PC-3 (cell line): ENCODE data around the gene INF2. TPM values are rescaled to one million over a fixed set of nuclear protein-coding genes. Genes with fewer than 3 reads are reported as not detected.

Experiments
- ATAC-seq: fragments of 200-7000 bp; cut with Tn5 transposase; 2 replicates; pipeline ENCODE4 v1.9.1; 2020; ENCODE audit warnings: mild to moderate bottlenecking, moderate library complexity
- BruUV-seq: library from RNA; stranded (reverse); fragments of 400-500 nt; replicated peaks from 2 replicates; lab custom pipeline; 2021; lab: Mats Ljungman, UMichigan
- CTCF ChIA-PET: fragments of 300-600 bp; sonication (Branson Sonifier 250); formaldehyde crosslinking; loops from one replicate; lab custom pipeline; 2022; ENCODE audit warnings: antibody characterized with exemption; lab: Charles Lee
- POLR2A ChIA-PET: fragments of 300-600 bp; sonication (Branson Sonifier 250); formaldehyde crosslinking; loops from one replicate; lab custom pipeline; 2022; ENCODE audit warnings: antibody characterized with exemption; ENCODE audit not compliant: unreplicated experiment; lab: Charles Lee
- DNase-seq: peaks from one replicate; pipeline ENCODE4 v3.0.0-alpha.2; 2015
- H2AFZ ChIP-seq: fragments of 300-600 bp; sonication (generic); 2 replicates; pipeline ENCODE4 v1.6.0; 2016; ENCODE audit warnings: antibody characterized with exemption, low read length
- H3F3A ChIP-seq: fragments of 300-600 bp; sonication (generic); one replicate; pipeline ENCODE4 v1.6.0; 2017; ENCODE audit warnings: antibody characterized with exemption, low read length, control low read depth, mild to moderate bottlenecking; ENCODE audit not compliant: unreplicated experiment
- H3K27ac ChIP-seq: fragments of 300-600 bp; sonication (generic); 2 replicates; pipeline ENCODE4 v1.5.1; 2016; ENCODE audit warnings: mild to moderate bottlenecking, low read length
- H3K27me3 ChIP-seq: fragments of 300-600 bp; sonication (generic); 2 replicates; pipeline ENCODE4 v1.6.1; 2016; ENCODE audit warnings: low read length, mixed read lengths
- H3K36me3 ChIP-seq: fragments of 300-600 bp; sonication (generic); 2 replicates; pipeline ENCODE4 v1.6.1; 2016; ENCODE audit warnings: low read depth, mixed run types, low read length, mixed read lengths
- H3K4me1 ChIP-seq: fragments of 300-600 bp; sonication (generic); 2 replicates; pipeline ENCODE4 v1.5.1; 2016; ENCODE audit warnings: low read length; ENCODE audit not compliant: insufficient read depth
- H3K4me2 ChIP-seq: fragments of 300-600 bp; sonication (generic); 2 replicates; pipeline ENCODE4 v1.6.0; 2016; ENCODE audit warnings: low read length
- H3K4me3 ChIP-seq: fragments of 300-600 bp; sonication (generic); 2 replicates; pipeline ENCODE4 v1.5.1; 2016; ENCODE audit warnings: mild to moderate bottlenecking, low read length, mixed read lengths
- H3K79me2 ChIP-seq: fragments of 300-600 bp; sonication (generic); 2 replicates; pipeline ENCODE4 v1.6.1; 2017; ENCODE audit warnings: low read length, mixed read lengths
- H3K9ac ChIP-seq: fragments of 300-600 bp; sonication (generic); 2 replicates; pipeline ENCODE4 v1.6.0; 2016; ENCODE audit warnings: mild to moderate bottlenecking, low read length
- H3K9me2 ChIP-seq: fragments of 300-600 bp; sonication (generic); replicated peaks from 2 replicates; pipeline ENCODE4 v1.6.1; 2016; ENCODE audit warnings: mixed run types, low read length, mixed read lengths
- H3K9me3 ChIP-seq: fragments of 300-600 bp; sonication (generic); 2 replicates; pipeline ENCODE4 v1.6.1; 2016; ENCODE audit warnings: low read length, mixed read lengths
- H4K20me1 ChIP-seq: fragments of 300-600 bp; sonication (generic); 2 replicates; pipeline ENCODE4 v1.6.1; 2016; ENCODE audit warnings: low read length, mixed read lengths
- EZH2 ChIP-seq: fragments of 300-600 bp; sonication (generic); IDR thresholded peaks from one replicate; pipeline ENCODE4 v1.6.1; 2017; ENCODE audit warnings: antibody characterized with exemption, mild to moderate bottlenecking, low read length; ENCODE audit not compliant: unreplicated experiment
- EZH2phosphoT487 ChIP-seq: fragments of 300-600 bp; sonication (generic); IDR thresholded peaks from 2 replicates; pipeline ENCODE4 v1.6.1; 2018; ENCODE audit warnings: mild to moderate bottlenecking, antibody characterized with exemption, low read length, borderline replicate concordance
- intact Hi-C: fragments of 100-400 bp; cut with micrococcal nuclease; formaldehyde crosslinking; loops from 2 replicates; pipeline ENCODE4 v1.9.0; 2023
- total RNA-seq: library from RNA; depleted of rRNA; stranded (reverse); fragments of >200 nt; gene quantifications from 2 replicates; pipeline ENCODE4 v1.2.3, GENCODE V29; 2014
- TF ChIP-seq, protein P1 (sequence below): fragments of 300-600 bp; sonication (generic); conservative IDR thresholded peaks from 2 replicates; pipeline ENCODE4 v1.5.1; 2017; ENCODE audit warnings: antibody characterized with exemption, low read depth, mild to moderate bottlenecking, low read length

INF2 gene
- total RNA-seq, 1 experiment from 2014 or later: 132 TPM

DNA sequence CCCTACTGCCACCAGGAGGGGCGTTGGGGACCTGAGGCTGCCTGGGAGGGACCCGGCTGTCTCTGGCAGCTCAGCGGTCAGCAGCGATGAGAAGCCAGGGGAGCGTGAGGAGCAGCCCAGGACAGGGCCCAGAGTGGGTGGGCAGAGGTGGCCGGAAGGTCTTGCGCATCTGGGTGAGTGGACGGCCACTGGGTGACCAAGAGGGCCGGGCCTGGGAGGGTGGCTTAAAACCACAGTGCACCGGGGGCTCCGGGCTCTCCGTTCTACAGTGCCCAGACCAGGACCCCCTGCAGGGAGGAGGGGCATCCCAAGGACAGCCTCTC lies 10.0 kb downstream of the INF2 start:
- no peak overlapping the region for H3K27ac ChIP-seq
- H3K9me2 ChIP-seq: no peaks in the 10 kb centered on the region
- H3F3A ChIP-seq: no peaks in the 10 kb centered on the region
- DNase-seq (no peak), ATAC-seq (no peak)
- H3K36me3 ChIP-seq: peaks cover 31% of the 10 kb centered on the region; the same call in 1 of the 2 replicates
- peaks cover 17% of the 10 kb centered on the region; the same call in 1 of the 2 replicates for H4K20me1 ChIP-seq
- TF ChIP-seq EZH2phosphoT487 (no peak), EZH2 (no peak)
- TF ChIP-seq, protein P1, sequence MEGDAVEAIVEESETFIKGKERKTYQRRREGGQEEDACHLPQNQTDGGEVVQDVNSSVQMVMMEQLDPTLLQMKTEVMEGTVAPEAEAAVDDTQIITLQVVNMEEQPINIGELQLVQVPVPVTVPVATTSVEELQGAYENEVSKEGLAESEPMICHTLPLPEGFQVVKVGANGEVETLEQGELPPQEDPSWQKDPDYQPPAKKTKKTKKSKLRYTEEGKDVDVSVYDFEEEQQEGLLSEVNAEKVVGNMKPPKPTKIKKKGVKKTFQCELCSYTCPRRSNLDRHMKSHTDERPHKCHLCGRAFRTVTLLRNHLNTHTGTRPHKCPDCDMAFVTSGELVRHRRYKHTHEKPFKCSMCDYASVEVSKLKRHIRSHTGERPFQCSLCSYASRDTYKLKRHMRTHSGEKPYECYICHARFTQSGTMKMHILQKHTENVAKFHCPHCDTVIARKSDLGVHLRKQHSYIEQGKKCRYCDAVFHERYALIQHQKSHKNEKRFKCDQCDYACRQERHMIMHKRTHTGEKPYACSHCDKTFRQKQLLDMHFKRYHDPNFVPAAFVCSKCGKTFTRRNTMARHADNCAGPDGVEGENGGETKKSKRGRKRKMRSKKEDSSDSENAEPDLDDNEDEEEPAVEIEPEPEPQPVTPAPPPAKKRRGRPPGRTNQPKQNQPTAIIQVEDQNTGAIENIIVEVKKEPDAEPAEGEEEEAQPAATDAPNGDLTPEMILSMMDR: no peak
- no peak overlapping the region for H3K4me3 ChIP-seq
- peaks cover 6% of the 10 kb centered on the region for H3K4me1 ChIP-seq
- H3K9me3 ChIP-seq: no peaks in the 10 kb centered on the region
- H3K4me2 ChIP-seq: no peak overlapping the region
- intact Hi-C loops: no loop called here
- H3K9ac ChIP-seq: no peak overlapping the region
- ChIA-PET POLR2A (no interaction called here), CTCF (no interaction called here)
- no peaks in the 10 kb centered on the region for H3K27me3 ChIP-seq
- no peak overlapping the region for H2AFZ ChIP-seq
- peaks cover 58% of the 10 kb centered on the region for H3K79me2 ChIP-seq
- no TSS peak for BruUV-seq

DNA sequence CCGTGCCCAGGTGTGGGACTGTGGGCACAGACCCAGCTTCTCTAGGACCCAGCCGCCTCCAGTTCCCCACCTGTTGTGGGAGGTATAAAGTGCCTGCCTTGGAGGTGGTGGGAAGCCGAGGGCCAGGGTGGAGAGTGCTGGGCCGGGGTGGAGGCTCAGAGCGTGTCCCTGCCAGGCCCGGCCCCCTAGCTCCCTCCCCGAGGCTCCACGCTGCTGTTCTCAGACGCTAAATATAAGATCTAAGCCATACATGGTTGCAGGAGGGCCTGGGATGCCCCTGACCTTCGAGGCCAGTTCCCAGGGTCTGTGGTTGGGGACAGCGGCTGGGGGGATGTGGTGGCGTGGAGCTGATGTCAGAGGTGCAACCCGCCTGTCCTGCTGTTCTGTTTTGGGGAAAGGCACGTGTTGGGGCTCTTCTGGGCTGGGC lies 10.8 kb downstream of the INF2 start:
- ChIA-PET POLR2A (no interaction called here), CTCF (no interaction called here)
- H3K4me1 ChIP-seq: no peaks in the 10 kb centered on the region
- H3K27ac ChIP-seq: no peak overlapping the region
- no peaks in the 10 kb centered on the region for H3K9me2 ChIP-seq
- H3F3A ChIP-seq: no peaks in the 10 kb centered on the region
- peaks cover 9% of the 10 kb centered on the region; the same call in 1 of the 2 replicates for H4K20me1 ChIP-seq
- DNase-seq: no peak
- intact Hi-C loops: no loop called here
- no peak overlapping the region for H3K4me2 ChIP-seq
- no peak overlapping the region for H3K9ac ChIP-seq
- no peaks in the 10 kb centered on the region for H3K9me3 ChIP-seq
- no peaks in the 10 kb centered on the region for H3K27me3 ChIP-seq
- BruUV-seq: no TSS peak
- H3K79me2 ChIP-seq: peaks cover 49% of the 10 kb centered on the region
- peaks cover 27% of the 10 kb centered on the region; the same call in 1 of the 2 replicates for H3K36me3 ChIP-seq
- no peak for ATAC-seq
- no peak overlapping the region for H3K4me3 ChIP-seq
- TF ChIP-seq EZH2phosphoT487 (no peak), EZH2 (no peak)
- TF ChIP-seq, protein P1: no peak
- H2AFZ ChIP-seq: no peak overlapping the region

DNA sequence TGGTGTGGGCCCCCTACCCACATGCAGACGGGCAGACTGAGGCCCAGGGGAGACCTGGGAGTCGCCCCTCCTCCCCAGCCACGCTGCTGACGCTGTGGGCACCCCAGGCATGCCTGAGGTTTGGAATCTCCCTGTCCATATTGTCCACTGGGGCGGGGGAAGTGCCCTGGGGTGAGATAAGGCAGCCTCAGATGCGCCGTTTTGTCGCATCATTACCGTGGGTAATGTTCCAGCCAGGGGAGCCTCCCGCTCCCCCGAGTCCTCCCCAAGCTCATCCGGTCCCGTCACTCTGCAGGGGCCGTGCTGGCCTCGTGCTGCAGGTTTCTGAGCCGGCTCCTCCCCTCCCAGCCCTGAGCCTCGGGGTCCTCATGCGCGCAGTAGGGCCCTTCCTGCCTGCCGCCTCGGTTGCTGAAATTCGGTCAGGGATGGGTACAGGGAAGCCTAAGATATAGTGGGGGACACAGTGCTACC lies 11.4 kb downstream of the INF2 start:
- Histone ChIP-seq H3K9me2 (no peaks in the 10 kb centered on the region), H3K9me3 (no peaks in the 10 kb centered on the region), H3K79me2 (peaks cover 44% of the 10 kb centered on the region), H3K4me1 (no peaks in the 10 kb centered on the region), H3F3A (no peaks in the 10 kb centered on the region), H3K36me3 (peaks cover 27% of the 10 kb centered on the region; the same call in 1 of the 2 replicates), H3K4me2 (no peak overlapping the region), H3K27me3 (no peaks in the 10 kb centered on the region), H2AFZ (no peak overlapping the region), H3K4me3 (no peak overlapping the region), H3K9ac (no peak overlapping the region), H3K27ac (no peak overlapping the region), H4K20me1 (peaks cover 9% of the 10 kb centered on the region; the same call in 1 of the 2 replicates)
- intact Hi-C loops: no loop called here
- ATAC-seq: no peak
- TF ChIP-seq EZH2phosphoT487 (no peak), EZH2 (no peak)
- TF ChIP-seq, protein P1: no peak
- no TSS peak for BruUV-seq
- DNase-seq: no peak
- ChIA-PET CTCF (no interaction called here), POLR2A (no interaction called here)
